Fibroblast of villous mesenchyme (primary cell): ENCODE results near the gene SUSD4. TPM values are rescaled to one million over a fixed set of nuclear protein-coding genes. Genes with fewer than 3 reads are reported as not detected.
"Not testable (repeated sequence)": the region's sequence is repeated elsewhere in the genome, so short reads cannot be mapped to it uniquely, and the experiment has no call there.

Experiments
- DNase-seq: peaks from one replicate; pipeline ENCODE4 v3.0.0-alpha.2; 2010; ENCODE audit warnings: low read depth
- H3K4me3 ChIP-seq: 2 replicates; pipeline ENCODE4 v1.5.1; 2011; ENCODE audit warnings: low read depth, mild to moderate bottlenecking, low read length
- CTCF ChIP-seq: IDR thresholded peaks from 2 replicates; pipeline ENCODE4 v1.5.1; 2012; ENCODE audit warnings: low read depth, mild to moderate bottlenecking, low read length; ENCODE audit not compliant: insufficient read depth
- total RNA-seq: library from RNA; depleted of rRNA; stranded (reverse); fragments of >200 nt; gene quantifications from 2 replicates; pipeline ENCODE4 v1.2.3, GENCODE V29; 2012

The SUSD4 gene
- total RNA-seq, 1 donor, result not detected

GRCh38 chr1:223289621-223290020 lies 74.4 kb downstream of the SUSD4 start:
- H3K4me3 ChIP-seq, result no peak overlapping the region
- no peak for DNase-seq
- no peak for TF ChIP-seq CTCF

- TF ChIP-seq CTCF, result no peak
- no peak overlapping the region for H3K4me3 ChIP-seq
- no peak for DNase-seq
Observed at GRCh38 chr1:223288826-223289225, 75.2 kb downstream of the SUSD4 start.

- DNase-seq, result no peak
- no peak overlapping the region for H3K4me3 ChIP-seq
- no peak for TF ChIP-seq CTCF
Observed at GRCh38 chr1:223285452-223285851, 78.5 kb downstream of the SUSD4 start.

DNA sequence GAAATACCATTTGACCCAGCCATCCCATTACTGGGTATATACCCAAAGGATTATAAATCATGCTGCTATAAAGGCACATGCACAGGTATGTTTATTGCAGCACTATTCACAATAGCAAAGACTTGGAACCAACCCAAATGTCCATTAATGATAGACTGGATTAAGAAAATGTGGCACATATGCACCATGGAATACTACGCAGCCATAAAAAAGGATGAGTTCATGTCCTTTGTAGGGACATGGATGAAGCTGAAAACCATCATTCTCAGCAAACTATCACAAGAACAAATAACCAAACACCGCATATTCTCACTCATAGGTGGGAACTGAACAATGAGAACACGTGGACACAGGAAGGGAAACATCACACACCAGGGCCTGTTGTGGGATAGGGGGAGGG lies 80.3 kb downstream of the SUSD4 start:
- DNase-seq, result not testable (repeated sequence)

GRCh38 chr1:223278311-223278710 lies 85.7 kb downstream of the SUSD4 start:
- H3K4me3 ChIP-seq, DNase-seq: not testable (repeated sequence)

More for the DNA sequence above, 80.3 kb downstream of the SUSD4 start:
- not testable (repeated sequence) for H3K4me3 ChIP-seq

DNA sequence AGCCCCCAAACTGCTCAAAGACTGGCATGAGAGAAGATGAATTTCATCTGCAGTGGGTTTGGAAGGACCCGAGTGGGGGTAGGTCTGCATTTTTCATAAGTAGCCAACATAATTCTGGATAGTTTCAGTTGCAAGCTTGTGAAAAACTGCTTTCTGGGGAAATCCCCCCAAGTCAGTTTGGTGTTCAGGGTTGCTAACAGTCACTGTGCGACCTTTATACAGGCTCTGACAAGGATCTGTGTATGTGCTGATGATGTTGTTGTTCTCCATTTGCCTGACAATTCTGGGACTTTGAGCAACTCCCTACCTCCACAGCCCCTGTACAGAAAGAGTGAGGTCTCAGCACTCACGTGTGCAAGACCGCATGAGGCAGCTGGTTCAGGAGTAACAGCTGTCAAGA lies 87.9 kb downstream of the SUSD4 start:
- no peak for DNase-seq
- no peak overlapping the region for H3K4me3 ChIP-seq
- no peak for TF ChIP-seq CTCF

- DNase-seq, result no peak
- no peak for TF ChIP-seq CTCF
- H3K4me3 ChIP-seq, result no peak overlapping the region
Observed at GRCh38 chr1:223273511-223273910, 90.5 kb downstream of the SUSD4 start.

GRCh38 chr1:223271085-223271781 lies 92.7 kb downstream of the SUSD4 start:
- no peak for TF ChIP-seq CTCF
- no peak overlapping the region for H3K4me3 ChIP-seq
- no peak for DNase-seq
